Inflammatory macrophage treated with lipopolysaccharide for 1 hour (primary cell): ENCODE measurements around the gene MYORG.
"Not testable (repeated sequence)": the region's sequence is repeated elsewhere in the genome, so short reads cannot be mapped to it uniquely, and the experiment has no call there.

Experiments
- DNase-seq, 2 donors: peaks; one replicate each; pipeline ENCODE4 v3.0.0-alpha.2; 2020 to 2022

Gene MYORG

DNA sequence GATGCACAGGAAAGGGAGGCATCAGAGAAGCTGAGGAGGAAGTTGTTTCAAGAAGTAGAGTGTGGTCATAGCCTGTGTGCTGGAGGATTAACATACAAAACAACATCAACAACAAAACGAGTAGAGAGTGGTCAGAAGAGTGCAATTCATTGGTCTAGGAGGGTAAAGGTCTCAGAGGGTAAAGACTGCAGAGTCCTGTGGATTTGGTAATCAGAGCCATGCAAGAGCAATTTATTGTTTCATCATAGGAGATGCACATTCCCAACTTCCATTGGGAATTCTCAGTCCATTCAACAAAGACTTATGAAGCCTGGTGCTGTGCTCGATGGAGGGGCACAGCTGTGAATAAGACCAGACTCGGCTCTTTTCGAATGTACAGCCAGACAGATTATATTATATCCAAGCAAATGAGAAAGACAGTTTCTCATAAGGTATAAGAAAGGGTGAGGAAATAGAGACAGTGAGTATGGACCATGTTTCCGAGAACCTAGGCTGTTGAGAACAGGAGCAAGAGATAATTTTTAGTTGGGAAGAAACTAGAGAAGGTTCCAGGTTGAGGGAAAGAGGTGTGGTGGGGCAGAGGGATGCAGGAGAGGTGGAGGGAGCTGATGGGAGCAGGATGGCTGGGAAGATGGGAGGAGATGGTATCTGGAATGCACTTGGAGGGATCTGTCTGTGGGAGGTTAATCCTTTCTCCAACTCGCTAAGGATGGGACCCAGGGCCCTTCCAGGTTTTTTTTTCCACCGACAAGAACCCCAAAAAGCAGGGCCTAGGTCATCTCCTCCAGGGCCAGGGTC lies 7.9 kb upstream of the MYORG start:
- DNase-seq = peak in 1 of 2 donors; percentile 11

DNA sequence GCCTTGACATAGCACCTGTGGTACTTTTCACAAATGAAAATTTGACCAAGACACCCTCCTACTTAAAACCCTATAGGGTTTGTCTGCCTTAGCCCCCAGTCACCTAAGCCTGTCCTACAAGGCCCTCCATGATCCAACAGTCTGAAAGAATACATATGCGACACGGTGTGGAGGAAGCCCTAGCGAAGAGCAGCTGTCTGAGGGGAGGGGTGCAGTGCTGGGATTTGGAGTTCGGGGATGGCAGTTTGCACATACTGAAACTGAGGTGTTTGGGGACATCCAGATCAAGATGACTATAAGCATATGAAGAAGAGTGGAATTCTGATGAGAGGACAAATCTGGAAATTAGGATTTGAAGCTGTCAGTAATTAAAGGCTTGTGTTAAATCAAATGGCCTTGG lies 7.2 kb upstream of the MYORG start:
- DNase-seq = no peak

DNA sequence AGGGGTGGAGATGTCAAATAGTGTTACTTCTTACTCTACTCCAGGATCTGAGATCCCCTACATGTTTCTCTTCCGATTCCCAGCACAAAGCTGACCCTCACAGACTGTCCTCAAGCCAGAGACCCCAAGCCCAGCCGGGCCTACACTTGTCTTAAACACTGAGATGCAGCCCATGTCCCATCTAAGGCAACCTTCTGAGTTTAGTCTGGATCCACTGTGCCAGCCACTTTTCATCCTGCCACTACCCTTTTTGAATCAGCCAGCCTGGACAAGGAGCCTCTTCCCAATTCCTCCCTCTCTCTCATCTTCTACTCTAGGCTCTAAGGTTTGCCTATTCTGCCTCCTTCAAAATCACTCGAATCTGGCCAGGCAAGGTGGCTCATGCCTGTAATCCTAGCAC lies 6.2 kb upstream of the MYORG start:
- no peak for DNase-seq

DNA sequence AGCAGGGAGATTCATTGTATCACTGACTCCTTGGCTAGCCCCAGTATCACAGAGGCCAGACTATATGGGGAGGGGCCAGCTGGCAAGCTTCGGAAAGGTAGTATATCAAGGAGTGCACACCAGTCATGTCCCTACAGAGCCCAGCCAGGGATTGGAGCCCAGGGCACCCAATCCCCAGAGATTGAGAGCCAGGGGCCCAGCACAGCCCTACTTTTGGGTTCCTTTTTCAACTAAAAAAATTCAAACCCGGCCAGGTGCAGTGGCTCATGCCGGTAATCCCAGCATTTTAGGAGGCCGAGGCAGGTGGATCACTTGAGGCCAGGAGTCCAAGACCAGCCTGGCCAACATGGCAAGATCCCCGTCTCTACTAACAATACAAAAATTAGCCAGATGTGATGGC lies 5.4 kb upstream of the MYORG start:
- DNase-seq = no peak

DNA sequence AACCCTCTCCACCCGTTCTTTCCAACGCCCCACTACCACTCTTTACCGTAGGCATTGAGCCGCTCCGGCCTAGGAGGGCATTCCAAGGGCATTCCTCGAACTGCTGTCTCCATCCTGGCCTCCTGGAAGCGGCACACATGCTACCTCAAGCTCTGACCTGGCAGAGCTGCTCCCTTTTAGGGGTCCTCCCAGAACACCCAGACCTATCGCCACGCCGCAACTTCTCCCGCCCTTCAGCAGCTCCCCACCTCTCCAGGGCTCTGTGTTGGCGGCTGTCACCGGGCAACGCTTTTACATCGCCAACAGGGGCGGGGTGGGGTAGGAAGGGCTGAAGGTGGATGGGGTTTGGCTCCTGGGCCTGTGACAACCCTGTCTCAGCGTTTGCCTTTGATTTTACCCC lies 4.6 kb upstream of the MYORG start:
- no peak for DNase-seq

DNA sequence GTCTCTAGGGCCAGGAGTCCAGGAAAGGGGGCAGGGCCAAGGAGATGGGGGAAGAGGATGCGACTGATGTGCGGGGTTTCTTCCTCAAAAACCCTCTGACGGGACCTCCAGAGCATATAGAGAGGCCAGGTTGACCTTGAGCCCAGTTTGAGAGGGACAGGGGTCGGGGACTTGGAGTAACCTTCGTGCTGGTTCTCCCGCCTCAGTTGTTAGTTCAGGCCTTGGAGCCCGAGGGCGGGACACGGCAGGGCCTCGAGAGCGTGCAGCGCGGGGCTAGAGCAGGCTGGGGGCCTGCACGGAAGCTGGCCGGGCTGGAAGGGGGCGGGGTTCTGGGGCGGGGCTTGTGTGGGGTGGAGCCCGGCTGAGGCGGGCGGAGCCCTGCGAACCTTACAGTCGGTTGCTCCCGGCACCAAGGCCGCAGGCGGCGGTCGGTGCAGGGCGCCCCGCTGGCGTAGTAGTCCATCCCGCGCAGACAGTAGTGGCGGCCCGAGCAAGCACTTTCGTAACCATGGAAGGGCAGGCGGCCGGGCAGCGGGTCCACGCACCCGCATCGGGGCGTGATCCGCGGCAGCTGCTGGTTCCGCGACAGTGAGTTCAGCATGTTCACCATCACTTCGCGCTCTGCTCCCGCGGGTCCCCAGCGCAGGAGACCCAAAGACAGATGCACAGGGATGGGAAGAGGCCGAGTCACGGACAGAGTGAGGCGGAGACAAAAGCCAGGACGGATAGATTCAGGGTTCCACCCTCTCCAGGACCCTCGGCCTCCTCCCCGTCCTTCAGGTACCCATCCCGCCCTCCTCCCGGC lies 4.0 kb upstream of the MYORG start:
- peak; percentile 60 to 79 for DNase-seq

DNA sequence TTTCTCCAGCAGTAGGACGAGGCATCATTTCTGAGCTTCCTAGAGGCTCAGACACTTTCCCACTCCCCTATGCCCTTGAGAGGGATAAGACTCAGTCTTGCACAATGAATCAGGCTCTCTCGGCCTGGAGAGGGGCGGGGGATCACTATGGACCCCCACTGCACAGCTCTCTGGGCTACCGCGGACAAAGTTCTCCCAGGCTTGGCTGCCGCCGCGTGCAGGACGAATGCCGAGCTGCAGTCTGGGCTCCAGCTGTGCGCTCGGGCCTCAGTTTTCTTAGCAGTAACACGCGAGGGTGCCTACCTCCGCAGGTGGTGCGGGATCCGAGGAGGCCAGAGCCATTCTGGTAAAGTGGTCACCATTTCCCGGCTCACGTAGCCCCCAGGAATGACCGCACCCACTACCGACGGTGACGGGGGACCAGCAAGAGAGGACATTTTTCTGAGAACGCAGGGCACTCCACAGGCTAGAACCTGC lies 3.4 kb upstream of the MYORG start:
- DNase-seq = no peak

DNA sequence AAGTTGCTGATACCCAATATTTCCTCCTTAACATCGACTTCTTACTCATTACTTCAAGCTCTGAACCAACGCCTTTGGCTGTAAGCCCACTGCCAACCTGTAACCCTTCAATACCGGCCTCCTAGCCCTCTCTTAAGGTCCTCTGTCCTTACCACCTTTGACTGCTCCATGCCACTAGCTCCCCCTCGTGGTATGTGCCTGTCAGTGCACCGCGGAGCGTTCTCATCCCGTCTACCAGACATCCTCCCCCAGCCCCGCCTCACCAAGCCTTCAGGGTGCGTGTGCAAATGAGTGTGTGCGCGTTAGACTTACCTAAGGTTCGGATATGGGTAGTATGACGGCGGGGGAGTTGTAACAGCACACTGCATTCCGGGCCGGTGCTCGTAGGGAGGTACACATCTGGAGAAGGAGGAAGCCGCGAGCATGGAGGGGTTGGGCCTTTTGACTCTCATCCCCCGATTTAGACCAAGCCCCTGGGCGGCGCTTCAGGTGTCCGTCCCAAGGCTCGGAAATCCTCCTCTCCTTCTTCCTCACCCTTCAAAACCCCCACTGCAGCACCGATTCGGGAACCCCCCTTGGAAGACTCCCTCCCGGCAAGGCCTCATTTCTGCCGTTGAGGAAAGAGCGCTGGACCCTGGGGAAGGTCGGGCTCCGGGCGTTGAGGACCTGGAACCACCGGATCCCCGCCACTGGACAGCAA lies 2.8 kb upstream of the MYORG start:
- DNase-seq = peak; percentile 67 to 96

DNA sequence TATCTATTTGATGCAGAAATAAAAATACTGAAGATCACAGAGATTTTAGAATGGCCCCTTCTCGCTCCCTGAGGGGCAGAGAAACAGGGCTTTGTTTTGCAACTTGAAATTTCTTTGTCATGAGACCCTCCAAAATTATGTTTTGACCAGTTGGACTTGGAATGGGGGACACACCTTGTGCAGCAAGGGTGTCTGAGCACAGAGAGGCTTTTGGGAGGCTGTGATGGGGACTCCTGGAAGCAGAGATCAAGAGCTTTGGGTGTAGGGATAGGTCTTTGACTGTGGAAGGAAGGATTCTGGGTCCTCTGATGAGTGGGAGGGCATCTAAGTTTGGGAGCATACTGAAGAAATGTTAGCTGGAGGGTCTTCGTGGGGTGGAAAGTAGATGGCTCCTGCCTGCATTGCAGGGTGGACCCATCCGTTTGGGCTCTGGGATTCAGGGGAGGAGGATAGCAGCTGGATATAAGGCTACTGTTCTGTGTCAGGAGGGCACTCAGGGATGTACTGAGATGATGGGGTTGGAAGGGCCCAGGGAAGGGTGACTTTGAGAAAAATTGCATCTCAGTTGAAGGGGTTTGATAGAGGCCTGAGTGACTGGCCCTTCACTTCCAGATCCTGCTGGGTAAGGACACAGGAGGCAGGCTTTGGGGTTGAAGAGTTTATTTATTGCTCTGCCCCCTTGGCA lies 1.8 kb upstream of the MYORG start:
- DNase-seq = no peak

DNA sequence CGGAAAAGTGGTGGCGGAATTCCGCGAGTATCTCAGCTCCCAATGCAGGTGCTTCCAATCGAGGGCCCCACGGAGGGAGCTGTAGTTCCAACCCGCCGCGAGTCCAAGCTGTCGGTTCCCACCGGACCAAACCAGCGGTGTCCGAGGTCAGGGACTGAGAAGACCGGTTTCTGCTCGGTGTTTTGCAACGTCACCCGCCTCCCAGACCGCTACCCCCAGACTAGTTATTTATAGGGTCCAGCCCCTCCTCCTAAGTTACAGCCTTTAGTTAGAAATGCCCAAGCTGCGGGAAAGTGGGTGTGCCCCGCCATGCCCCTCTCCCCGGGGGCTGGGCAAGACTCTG lies 677 bp upstream of the MYORG start:
- DNase-seq = no peak

DNA sequence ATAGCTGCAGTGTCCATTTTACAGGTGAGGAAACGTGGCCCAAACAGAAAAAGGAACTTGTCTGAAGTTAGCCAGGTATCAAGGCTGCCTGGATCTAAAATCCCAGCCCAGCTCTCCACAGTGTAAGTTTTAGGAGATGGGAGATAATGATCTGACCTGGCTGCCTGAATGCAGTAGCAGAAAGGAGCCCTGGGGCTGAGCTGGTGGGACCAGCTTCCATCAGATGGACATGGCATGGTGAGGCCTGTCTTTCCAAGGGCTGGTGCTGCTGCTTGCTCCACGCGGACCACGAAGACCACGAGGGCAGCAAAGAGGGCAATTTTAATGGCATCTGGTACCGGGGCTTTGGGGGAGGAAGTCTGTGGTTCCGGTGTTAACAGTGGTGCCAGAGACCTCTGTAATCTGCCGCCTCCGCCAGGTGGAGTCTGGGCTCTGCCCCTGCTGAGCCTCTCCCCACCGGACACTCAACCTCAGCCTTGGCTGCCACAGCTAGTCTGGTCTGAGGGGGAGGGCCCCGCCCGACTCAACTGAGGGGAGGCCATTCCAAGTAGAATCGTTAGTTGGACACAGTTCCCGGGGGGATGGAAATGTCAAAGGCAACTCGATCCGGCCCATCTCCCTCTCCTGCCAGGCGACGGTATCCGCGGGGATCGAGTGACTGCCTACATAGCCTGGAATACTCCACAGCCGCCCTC lies 650 bp downstream of the MYORG start:
- DNase-seq = no peak

DNA sequence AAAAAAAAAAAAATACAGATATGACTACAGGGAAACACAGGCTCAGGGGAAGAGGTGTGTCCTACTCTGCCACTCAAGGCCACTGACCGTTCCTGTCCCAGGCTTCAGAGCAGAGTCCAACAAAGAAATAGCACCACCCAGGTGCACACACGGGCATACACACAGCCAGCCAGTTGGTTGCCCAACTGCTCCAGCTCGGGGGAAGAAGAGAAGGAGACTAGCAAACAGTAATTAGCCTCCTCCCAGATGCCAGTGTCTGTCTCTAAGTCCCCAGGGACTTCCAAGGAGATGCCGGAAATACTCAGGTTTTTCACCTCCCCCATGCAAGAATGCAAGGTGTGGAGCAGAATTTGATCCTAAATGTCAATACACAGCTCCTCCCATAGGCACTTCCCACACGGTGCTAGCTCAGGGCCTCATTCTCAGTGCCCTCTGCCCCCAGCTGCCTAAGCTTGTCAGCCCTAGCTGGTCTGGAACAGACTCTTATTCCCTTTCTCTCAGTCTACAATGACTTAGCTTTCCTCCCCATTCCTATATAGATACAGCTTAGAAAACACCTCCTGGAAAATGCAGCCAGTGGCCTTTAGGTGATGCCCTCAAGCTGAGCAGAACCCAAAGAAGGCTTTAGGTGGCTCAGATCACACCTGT lies 1.7 kb downstream of the MYORG start:
- DNase-seq = no peak

DNA sequence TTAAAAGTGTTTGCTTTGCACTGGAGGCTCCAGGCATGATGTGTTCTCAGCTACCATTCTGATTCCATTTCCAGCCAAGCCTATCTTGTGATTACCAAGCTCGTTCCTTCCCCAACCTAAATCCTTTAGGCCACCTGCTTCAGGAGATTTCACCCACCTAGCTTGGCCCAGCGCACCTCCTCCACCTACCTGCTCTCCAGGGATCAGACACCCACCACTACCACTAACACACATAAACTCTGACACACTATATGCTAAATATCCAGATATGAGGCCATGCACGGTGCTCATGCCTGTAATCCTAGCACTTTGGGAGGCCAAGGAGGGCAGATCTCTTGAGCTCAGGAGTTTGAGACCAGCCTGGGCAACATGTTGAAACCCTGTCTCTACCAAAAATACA lies 2.4 kb downstream of the MYORG start:
- DNase-seq = no peak

DNA sequence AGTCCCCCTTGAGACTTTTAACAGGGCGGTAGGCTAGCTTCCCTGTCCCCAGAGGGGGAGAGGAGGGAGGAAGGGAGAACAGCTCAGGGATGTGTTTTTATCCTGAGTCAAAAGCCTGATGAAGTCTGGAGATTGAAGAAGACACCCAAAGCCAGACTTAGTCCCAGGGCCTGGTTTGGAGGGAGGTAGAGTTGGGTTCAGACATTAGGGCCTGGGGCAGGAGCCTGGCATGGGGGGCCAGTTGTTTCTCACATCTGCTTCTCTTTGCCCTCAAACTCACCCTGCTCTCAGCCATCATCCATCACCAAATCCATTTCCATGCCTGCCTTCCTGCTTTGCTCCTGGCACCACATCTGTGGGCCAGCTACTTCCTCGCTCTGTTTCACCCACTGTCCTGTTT lies 2.9 kb downstream of the MYORG start:
- no peak for DNase-seq

DNA sequence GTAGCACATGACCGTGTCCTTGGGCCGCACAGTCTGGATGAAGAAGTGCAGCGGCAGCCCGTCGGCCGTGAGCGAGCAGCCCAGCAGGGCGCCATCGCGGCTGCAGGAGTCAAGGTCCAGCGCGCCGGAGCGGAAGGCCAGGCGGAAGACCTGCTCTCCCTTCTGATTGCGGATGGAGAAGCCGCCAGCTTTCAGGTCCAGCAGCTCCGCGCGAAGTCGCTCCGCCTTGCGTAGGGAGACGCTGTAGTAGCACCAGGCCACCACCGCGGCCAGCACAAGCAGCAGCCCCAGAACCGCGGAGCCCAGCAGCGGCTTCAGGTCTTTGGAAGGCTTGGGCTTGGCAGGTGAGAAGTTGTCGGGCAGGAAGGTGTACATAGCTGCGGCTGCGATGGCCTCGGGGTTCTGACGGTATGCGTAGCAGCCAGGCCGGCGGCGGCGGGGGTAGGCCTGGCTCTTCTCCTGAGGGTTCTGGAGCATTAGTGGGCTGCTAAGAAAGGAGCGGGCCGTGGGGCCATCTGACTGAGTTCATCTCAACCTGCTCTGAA lies 4.2 kb downstream of the MYORG start:
- DNase-seq = no peak

DNA sequence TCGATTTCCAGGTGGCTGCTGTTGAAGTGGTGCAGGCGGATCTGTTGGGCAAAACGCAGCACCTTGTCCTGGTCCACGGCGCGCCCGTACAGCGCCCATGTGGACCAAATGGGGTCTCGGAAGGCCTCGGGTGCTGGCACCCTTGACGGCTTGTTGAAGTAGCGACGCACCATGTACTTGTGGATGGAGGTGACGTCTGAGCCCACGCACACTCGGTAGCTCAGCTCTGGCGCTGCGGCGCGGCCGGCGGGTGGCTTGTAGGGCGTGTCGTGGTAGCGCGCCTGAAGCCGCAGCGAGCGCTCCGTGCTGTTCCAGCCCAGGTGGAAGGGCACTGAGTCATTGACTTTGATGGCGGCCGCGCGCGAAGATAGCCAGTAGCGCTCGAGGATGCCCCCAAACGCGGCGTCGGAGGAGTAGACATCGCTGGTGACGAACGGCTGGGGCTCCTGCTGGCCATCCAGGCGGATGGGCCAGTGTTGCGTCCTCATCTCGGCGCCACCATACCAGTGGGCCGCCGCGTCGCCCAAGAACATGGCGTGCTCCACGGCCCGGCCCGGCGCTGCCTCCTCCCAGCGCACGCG lies 4.7 kb downstream of the MYORG start:
- DNase-seq = no peak

DNA sequence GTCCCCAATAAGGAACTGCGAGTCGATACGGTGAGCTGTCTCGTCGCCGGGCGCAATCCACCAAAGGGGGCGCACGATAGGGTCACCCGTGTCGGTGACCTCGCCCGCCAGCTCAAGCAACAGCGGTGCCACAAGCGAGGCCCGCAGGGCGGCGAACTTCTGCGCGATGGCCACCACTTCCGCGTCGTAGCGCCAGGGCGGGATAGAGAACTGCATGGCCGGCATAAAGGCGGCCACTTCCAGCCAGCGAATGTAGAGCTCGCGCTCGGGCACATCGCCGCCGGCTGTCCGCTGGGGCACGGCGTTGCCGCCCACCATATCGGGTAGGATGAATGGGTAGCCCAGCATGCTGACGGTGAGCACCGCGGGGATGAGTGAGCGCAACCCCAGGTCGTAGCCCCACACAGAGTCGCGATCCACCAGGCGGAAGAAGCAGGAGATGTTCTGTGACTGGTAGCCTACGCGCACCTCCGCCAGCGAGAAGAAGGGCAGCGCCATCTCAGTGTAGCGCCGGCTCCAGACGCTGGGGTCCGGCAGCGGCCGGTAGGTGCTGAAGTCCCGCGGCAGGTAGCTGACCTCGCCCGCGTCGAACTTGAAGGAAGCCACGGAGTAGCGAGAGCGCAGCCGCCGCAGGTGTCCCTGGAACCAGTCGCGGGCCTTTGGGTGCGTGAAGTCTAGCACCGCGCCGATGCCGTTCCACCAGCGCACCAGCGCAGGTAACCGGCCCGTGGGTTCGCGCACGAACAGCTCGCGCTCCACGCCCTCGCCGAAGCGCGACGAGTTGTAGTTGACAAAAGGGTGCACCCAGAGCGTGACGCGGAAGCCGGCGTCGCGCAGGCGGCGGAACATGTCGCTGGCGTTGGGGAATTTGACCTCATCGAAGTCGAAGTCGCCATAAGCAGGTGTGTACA lies 5.5 kb downstream of the MYORG start:
- no peak for DNase-seq

DNA sequence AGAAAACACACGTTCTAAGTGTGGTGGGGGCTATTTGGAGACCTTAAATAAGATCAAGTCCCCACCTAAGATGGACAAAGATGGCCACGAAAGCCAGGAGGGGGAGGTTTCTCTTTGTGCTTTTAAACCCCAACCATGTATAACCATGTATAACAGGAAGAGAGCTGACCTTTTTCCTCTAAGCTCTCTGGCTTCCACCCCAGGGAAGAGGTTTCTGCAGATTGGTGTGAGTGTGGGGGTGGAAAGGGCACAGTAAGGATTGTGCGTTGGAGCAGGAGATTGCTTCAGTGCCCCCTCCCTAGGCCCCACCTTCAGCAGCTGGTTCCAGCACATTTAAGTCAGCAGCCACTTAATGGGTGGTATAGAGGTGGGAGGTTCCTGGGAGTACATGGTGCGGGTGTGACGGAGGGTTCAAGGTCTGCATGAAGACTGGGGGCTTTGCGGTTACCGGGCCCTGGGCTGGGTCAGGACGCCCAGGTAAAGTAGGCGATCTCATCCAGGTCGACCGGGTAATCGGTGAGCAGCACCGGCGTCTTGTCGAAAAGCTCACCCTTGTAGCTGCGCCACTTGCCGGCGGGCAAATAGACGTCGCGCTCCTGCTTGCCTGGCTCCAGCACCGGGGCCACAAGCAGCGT lies 6.2 kb downstream of the MYORG start:
- DNase-seq = no peak

DNA sequence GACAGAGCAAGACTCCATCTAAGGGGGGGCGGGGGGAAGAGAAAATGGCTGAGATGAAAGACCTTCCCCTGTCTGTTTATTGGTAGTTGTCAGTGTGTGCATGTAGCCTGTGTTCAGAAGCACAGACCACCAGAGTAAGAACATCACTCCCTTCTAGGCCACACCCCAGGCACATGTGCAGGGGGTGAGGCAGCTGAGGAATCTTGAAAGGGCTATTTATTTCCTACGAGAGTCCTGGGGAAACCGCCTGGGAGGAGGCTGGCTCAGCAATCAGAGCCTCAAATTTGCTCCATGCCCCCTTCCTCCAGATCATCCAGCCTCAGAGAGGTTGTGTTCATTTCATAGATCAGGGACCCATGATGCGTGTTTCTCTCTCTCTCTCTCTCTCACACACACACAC lies 7.1 kb downstream of the MYORG start:
- DNase-seq = no peak

DNA sequence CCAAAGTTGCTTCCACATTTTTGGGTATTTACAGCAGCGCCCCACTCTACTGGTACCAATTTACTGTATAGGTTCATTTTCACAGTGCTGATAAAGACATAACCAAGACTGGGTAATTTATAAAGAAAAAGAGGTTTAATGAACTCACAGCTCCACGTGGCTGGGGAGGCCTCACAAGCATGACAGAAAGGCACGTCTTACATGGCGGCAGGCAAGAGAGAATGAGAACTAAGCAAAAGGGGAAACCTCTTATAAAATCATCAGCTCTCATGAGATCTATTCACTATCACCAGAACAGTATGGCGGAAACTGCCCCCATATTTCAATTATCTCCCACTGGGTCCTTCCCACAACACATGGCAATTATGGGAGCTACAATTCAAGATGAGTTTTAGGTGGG lies 7.9 kb downstream of the MYORG start:
- DNase-seq = not testable (repeated sequence)
